Hippocampal formation (tissue), 2 donors: ENCODE measurements around the gene CD99.
"Not testable (repeated sequence)": the region's sequence is repeated elsewhere in the genome, so short reads cannot be mapped to it uniquely, and the experiment has no call there.

Experiments
- DNase-seq, 2 donors: peaks; one replicate each; lab custom pipeline; 2025; lab: John Stamatoyannopoulos, UW

Gene CD99

GRCh38 chrX:2769615-2770014, 78.5 kb downstream of the CD99 start:
- DNase-seq: no peak

DNA sequence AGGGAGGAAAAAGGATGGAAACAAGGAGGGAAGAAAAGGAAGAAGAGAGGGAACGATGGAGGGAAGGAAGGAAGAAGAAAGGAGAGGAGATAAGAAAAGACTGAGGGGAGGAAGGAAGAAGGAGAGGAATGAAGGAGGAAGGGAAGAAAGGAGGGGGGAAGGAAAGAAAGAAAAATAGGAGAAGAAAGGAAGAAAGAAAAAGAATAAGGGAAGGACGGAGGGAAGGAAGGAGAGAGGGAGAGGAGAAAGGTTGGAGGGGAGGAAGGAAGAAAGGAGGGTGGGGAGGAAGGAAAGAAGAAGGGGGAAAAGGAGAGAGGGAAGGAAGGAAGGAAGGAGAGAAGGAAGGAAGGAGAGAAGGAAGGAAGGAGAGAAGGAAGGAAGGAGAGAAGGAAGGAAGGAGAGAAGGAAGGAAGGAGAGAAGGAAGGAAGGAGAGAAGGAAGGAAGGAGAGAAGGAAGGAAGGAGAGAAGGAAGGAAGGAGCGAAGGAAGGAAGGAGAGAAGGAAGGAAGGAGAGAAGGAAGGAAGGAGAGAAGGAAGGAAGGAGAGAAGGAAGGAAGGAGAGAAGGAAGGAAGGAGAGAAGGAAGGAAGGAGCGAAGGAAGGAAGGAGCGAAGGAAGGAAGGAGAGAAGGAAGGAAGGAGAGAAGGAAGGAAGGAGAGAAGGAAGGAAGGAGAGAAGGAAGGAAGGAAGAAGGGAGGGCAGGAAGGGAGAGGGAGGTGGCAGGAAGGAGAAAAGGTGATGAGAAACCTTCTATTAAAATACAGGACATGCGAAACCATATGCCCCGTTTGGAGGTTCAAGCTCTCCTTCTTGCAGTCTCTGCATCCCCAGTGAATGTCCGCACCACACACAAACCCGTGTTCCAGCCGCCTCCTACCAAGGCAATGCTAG, 82.3 kb downstream of the CD99 start:
- DNase-seq: not testable (repeated sequence)

DNA sequence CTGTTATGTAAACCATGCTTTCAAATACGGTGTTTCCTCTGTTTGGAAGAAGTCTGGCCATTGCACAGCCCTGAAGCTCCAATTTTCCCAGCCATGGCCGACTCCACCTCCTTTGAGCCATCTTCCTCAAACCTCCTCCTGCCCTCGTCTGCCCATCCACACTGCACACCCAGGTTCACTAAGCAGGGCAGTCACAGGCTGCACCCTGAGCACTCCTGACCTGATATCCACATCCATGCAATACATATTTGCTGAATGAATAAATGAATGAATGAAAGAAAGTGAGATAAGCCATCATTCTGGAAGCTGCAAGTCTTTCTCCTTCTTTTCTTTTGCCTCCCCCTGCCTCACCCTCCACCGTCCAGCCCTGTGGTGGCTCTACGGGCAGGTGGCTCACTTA, 83.0 kb downstream of the CD99 start:
- no peak for DNase-seq

DNA sequence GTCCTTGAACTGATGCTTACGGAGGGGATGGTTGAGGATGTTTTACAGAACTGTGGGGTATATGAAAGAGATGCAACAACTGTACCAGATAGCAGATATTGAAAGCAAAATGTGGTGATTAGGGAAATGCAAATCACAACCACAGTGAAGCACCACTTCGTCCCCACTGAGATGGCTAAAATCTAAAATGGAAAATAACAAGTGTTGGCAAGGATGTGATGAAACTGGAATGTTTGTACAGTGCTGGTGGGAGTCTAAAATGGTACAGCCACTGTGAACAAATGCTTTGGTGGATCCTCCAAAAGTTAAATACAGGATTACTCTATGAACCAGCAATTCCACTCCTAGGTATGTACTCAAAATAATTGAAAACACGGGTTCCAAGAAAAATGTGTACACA, 83.7 kb downstream of the CD99 start:
- DNase-seq: no peak

DNA sequence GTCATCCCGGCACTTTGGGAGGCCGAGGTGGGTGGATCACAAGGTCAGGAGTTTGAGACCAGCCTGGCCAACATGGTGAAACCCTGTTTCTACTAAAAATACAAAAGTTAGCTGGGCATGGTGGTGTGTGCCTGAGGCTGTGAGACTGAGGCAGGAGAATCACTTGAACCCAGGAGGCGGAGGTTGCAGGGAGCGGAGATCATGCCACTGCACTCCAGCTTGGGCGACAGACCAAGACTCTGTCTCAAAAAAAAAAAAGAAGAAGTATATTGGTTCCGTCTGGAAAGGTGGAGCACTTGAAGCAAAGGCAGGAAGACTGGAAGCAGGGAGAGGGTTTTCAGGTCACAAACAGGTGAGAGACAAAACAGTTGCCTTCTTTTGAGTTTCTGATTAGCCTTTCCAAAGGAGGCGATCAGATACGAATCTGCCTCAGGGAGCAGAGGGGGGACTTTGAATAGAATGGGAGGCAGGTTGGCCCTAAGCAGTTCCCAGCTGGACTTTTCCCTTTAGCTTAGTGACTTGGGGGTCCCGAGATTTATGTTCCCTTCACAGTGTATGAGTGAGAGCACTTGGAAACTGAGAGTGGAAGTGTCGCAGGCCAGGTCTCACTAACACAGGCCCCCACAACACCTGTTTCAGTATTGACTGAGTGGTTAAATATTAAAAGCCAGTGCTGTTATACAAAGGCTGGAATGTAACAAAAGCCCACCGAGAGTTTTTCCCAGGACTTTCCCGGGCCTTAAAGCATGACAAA, 89.6 kb downstream of the CD99 start:
- DNase-seq: not testable (repeated sequence)

DNA sequence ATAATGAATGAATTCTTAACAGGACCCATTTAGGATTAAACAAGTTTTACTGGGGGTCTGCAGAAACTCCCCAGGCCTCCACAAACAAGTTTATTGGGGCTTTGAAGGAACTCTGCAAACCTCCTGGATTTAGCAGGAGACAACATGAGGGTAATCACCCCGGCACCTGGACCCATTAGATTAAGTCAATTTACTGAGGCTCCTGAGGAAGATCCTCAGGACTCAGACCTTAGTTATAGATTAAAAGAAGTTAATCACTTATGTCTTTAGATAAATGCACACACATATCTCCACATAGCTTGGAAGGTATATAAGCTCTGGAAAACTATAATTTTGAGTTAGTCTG, 90.1 kb downstream of the CD99 start:
- no peak for DNase-seq

GRCh38 chrX:2781698-2782097, 90.6 kb downstream of the CD99 start:
- no peak for DNase-seq

DNA sequence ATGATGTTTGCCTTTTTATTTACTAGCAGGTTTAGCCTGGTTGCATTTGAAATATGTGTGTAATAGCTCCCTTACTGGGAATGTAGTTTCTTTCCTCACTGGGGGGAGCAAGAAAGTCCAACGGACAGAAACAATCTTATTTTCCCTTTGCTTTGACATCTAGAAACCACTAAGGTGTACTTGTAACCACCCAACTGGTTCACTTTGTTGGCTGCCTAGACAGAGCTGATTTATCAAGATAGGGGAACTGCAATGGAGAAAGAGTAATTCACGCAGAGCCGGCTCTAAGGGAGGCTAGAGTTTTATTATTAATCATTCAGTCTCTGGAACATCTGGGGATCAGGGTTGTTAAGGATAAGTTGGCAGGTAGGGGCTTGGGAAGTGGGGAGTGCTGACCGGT, 91.1 kb downstream of the CD99 start:
- DNase-seq: no peak

DNA sequence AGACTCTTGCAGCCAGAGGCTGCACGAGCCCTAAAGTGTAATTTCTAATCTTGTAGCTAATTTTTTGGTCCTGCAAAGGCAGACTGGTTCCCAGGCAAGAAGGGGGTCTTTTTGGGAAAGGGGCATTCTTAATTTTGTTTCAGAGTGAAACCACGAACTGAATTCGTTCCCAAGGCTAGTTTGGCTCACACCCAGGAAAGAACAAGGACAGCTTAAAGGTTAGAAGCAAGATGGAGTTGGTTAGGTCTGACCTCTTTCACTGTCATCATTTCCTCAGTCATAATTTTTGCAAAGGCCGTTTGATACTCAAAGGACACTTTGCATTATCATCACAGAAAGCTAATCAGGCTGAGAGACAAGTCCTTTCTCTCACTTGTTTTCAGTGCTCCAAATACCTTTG, 91.7 kb downstream of the CD99 start:
- no peak for DNase-seq

DNA sequence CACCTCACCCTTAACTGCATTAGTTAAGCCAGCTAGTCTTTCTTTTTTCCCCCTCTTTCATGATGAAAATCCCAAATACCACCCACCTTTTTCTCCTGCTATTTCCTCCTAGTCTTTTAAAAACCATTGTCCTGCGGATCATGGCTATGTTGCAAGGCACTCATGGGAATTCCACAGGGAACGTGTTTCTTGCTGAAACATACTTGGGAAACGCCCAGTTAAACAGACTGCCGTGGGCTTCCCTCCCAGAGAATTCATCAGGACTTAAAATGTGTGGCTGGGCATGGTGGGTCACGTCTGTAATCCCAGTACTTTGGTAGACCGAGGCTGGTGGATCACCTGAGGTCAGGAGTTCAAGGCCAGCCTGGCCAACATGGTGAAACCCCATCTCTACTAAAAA, 92.9 kb downstream of the CD99 start:
- no peak for DNase-seq

- no peak for DNase-seq
Measured at GRCh38 chrX:2785538-2785937, 94.4 kb downstream of the CD99 start.

DNA sequence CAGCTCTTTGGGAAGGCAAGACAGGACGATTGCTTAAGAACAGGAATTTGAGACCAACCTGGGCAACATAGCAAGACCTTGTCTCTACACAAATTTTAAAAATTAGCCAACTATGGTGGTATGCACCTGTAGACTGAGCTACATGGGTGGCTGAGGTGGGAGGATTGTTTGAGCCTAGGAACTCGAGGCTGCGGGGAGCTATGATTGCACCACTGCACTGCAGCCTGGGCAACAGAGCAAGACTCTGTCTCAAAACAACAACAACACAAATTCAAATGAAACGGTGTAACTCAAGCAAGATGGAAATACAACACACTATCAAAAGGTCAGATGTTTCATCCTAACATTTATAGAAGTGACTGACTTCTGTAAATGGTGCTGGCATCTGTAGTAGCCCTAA, 97.9 kb downstream of the CD99 start:
- no peak for DNase-seq

DNA sequence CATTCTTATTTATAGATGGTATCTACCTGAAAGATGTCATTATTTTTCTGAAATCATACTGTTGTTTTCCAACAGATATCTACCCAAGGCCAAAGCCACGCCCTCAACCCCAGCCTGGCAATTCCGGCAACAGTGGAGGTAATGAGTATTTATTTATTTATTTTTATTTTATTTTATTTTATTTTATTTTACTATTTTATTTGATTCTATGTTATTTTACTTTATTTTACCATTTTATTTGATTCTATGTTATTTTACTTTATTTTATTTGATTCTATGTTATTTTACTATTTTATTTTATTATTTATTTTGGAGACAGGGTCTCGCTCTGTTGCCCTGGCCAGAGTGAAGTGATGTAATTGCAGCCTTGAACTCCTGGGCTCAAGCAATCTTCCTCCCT, 98.5 kb downstream of the CD99 start:
- no peak for DNase-seq
